ENCODE results near the gene NUP205. TPM values are rescaled to one million over a fixed set of nuclear protein-coding genes. Genes with fewer than 3 reads are reported as not detected.

NUP205 gene
- total RNA-seq, 2 donors from 2014 or later: 38.0 to 58.4 TPM

- no peak for DNase-seq
- Histone ChIP-seq H3K27me3 (no peaks in the 10 kb centered on the region), H3K9ac (ENCODE audit: low read depth in 2 of 2, low read length in 2 of 2) (no peak overlapping the region), H3K36me3 (no peaks in the 10 kb centered on the region), H3K9me3 (no peaks in the 10 kb centered on the region), H3K4me3 (no peak overlapping the region), H3K27ac (no peak overlapping the region), H3K4me1 (no peaks in the 10 kb centered on the region)
- intact Hi-C loops (cut with DNase I): no loop called here
- TF ChIP-seq CTCF (IDR thresholded peaks at IDR 0.05): no peak
Measured at GRCh38 chr7:135644154-135644553, 86.4 kb downstream of the NUP205 start.

- TF ChIP-seq CTCF (IDR thresholded peaks at IDR 0.05): no peak
- H3K36me3 ChIP-seq: no peaks in the 10 kb centered on the region
- no peaks in the 10 kb centered on the region for H3K27me3 ChIP-seq
- no peak for DNase-seq
- H3K4me3 ChIP-seq: no peak overlapping the region
- H3K27ac ChIP-seq: no peak overlapping the region
- no peaks in the 10 kb centered on the region for H3K9me3 ChIP-seq
- no peaks in the 10 kb centered on the region for H3K4me1 ChIP-seq
- intact Hi-C loops (cut with DNase I): loop anchor here (5.0 kb wide), 1 partner anchor 362 kb away; no protein-coding TSS in a partner anchor
- H3K9ac ChIP-seq (ENCODE audit: low read depth in 2 of 2, low read length in 2 of 2): no peak overlapping the region
Measured at GRCh38 chr7:135644729-135645128, 87.0 kb downstream of the NUP205 start.

- Histone ChIP-seq H3K36me3 (no peaks in the 10 kb centered on the region), H3K4me1 (no peaks in the 10 kb centered on the region), H3K27ac (no peak overlapping the region), H3K4me3 (no peak overlapping the region), H3K27me3 (no peaks in the 10 kb centered on the region), H3K9ac (ENCODE audit: low read depth in 2 of 2, low read length in 2 of 2) (no peak overlapping the region), H3K9me3 (no peaks in the 10 kb centered on the region)
- no peak for DNase-seq
- intact Hi-C loops (cut with DNase I): loop anchor here (5.0 kb wide), 1 partner anchor 363 kb away; no protein-coding TSS in a partner anchor
- peak; percentile 68 for TF ChIP-seq CTCF (IDR thresholded peaks at IDR 0.05)
Measured at GRCh38 chr7:135645296-135645904, 87.7 kb downstream of the NUP205 start.

- intact Hi-C loops (cut with DNase I): loop anchor here (5.0 kb wide), 1 partner anchor 365 kb away; no protein-coding TSS in a partner anchor
- Histone ChIP-seq H3K9ac (ENCODE audit: low read depth in 2 of 2, low read length in 2 of 2) (no peak overlapping the region), H3K4me1 (no peaks in the 10 kb centered on the region), H3K27ac (no peak overlapping the region), H3K36me3 (no peaks in the 10 kb centered on the region), H3K4me3 (no peak overlapping the region), H3K9me3 (no peaks in the 10 kb centered on the region), H3K27me3 (no peaks in the 10 kb centered on the region)
- TF ChIP-seq CTCF (IDR thresholded peaks at IDR 0.05): no peak
- no peak for DNase-seq
Measured at GRCh38 chr7:135647755-135648154, 90.0 kb downstream of the NUP205 start.

GRCh38 chr7:135648235-135648634 lies 90.5 kb downstream of the NUP205 start:
- H3K36me3 ChIP-seq: no peaks in the 10 kb centered on the region
- DNase-seq: no peak
- no peak for TF ChIP-seq CTCF (IDR thresholded peaks at IDR 0.05)
- no peaks in the 10 kb centered on the region for H3K4me1 ChIP-seq
- H3K27ac ChIP-seq: no peak overlapping the region
- no peaks in the 10 kb centered on the region for H3K27me3 ChIP-seq
- H3K4me3 ChIP-seq: no peak overlapping the region
- intact Hi-C loops (cut with DNase I): loop anchor here (5.0 kb wide), 1 partner anchor 366 kb away; no protein-coding TSS in a partner anchor
- H3K9me3 ChIP-seq: no peaks in the 10 kb centered on the region
- H3K9ac ChIP-seq (ENCODE audit: low read depth in 2 of 2, low read length in 2 of 2): no peak overlapping the region
